Measurements from ENCODE around the gene RXRA.

The RXRA gene

DNA sequence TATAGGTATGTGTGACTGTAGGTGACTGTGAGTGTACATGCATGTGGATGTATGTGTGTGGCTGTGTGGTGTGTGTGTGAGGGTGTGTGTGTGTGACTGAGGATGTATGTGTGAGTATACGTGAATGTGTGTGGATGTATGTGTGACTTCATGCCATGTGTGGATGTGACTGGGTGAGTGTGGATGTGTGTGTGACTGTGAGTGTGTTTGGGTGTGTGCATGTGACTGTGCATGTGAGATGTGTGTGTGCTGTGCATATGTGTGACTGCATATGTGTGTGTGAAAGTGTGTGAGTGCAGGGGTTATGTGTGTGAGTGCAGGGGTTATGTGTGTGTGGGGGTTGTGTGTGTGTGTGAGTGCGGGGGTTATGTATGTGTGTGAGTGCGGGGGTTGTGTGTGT is 42.3 kb downstream of the RXRA start:
- DNase-seq (ENCODE audit: low read depth), result no peak

DNA sequence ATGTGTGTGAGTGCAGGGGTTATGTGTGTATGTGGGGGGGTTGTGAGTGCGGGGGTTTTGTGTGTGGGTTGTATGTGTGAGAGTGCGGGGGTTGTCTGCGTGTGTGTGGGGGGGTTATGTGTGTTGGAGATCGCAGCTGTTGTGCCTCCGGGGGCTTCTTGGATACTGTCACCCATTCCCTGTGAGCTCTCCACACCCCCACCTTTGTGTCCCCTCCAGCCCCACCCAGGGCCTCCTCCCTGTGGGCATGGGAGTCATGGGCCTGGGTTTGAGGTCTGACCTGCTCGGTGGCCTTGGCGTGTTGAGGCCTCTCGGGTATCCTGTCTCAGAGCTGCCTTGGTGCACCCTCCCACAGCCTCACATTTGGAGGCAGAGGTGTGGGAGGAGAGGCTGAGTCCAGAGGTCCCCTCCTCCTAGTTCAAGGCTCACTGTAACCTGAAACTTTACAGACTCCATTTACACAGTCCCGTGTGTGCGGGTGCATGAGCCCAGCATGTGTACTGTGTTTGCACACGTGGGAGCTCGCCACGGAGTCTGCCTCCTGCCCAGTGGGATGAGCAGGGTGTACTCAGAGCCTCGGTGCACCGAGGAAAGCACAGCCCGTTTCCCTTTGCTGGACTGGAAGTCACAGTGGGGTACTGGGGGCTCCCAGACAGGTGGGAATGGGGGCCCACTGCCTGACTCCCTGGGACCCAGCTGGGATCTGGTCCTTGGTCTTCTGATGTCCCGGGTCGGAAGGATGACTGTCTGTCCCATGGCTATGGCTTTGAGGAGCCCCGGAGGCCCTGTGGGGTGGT is 43.4 kb downstream of the RXRA start:
- no peak for DNase-seq (ENCODE audit: low read depth)

DNA sequence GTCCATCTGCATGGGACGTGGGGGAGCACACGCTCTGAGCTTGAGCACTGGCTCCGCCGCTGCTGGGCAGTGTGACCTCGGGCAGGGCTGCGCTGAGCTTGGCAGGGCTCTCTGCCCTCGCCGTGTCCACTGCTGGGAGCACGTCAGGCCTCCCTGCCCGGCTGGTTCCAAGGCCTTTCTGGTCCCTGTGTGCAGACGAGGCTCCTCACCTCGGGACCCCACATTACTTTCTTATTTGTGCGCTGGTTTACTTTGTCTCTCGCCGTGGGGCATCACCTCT is 43.9 kb downstream of the RXRA start:
- DNase-seq (ENCODE audit: low read depth), result no peak

DNA sequence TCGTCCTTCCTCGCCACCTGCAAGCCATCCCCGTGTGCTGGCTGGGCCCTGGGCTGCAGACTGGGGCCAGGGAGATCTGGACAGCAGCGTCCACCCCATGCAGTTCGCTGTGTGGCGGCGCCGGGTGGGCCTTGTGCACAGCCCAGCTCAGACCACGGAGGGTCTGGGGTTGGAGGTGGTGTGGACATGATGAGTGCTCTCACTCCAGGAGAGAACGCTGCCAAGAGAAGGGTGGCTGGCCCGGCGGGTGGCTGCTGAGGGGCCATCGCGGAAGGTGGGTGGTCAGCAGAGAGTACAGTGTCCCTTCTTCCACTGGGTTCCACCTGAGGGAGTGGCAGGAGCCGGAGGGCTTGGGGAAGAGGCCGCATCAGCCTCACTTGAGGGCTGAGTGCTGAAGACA is 44.4 kb downstream of the RXRA start:
- no peak for DNase-seq (ENCODE audit: low read depth)

DNA sequence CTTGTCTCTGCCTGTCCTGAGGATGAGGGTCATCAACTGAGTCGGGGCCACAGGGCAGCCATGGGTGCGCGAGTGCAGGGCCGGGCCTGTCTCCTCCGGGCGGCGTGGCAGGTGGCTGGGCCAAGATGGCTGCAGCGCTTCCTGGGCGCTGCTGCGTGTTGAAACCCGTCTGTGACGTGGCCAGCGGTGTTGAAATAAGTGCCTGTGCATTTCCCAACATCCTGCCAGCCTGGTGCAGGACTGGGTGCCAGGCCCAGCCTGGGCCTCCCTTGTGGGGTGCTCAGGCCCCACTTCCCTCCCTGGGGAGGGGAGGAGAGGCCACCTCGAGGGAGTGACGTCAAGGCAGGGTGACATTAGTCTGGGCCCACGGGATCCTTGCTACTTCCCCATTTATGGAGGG is 45.5 kb downstream of the RXRA start:
- no peak for DNase-seq (ENCODE audit: low read depth)

DNA sequence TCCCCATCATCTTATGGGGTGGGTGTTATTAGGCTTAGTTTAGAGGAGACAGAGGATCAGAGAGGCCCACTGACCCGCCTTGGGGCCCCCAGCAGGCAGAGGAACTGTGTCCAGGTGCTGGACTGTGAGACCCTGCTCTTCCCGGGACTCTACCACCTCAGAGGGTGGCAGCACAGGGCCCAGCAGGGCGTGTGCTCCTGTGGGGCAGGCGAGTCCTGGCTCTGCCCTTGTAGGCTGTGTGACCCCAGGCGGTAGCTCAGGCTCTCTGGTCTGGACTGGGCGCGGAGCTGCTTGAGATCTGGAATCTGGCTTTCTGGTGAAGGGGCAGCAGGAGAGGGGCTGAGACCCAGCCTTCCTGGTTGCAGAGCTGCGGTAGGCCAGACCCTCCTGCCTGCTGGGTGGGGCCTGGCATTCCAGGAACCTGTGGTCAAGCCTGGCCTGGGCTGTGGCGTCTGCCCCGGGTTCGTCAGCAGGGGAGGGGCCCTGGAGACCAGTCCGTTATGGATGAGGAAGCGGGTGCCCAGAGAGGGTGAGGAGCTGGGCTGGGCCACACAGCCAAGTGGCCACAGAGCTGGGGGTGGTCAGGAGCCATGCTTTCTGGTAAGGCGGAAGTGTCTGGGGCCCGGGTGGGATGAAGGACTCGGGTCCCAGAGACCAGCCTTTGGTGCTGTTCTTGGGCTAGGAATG is 46.5 kb downstream of the RXRA start:
- no peak for DNase-seq (ENCODE audit: low read depth)

DNA sequence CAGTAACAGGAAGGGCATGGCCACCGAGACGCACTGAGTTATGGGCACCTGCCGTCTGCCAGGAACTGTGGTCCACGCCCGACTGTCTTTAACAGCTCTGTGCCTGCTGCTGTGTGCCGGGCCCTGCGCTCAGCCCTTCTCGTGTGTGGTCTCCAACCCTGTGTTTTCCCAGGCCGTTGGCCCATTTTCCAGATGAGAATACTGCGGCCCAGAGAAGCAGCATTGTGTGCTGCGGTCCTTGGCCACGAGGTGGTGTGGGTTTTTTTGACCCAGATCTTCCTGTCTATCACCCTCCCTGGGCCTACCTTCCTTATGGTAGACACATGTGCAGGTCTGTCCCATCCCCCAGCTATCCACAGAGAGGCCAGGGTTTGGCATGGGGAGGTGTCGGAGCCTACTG is 47.0 kb downstream of the RXRA start:
- no peak for DNase-seq (ENCODE audit: low read depth)

DNA sequence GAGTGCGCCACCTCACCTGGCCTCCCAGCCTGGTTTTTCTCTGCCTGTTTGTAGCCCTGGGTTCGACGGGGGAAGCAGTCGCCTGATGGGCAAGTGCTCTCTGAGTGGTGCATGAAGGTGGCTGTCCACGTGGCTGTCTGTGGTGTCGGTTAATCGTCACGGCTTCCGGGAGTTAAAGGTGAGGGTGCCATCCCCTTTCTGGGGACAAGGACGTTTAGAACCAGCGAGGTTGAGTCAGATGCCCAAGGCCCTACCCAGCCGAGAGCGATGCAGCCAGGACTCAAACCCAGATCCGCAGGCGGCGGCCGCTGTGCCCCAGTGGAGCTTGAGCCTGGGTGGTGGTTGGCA is 47.7 kb downstream of the RXRA start:
- DNase-seq (ENCODE audit: low read depth), result no peak

DNA sequence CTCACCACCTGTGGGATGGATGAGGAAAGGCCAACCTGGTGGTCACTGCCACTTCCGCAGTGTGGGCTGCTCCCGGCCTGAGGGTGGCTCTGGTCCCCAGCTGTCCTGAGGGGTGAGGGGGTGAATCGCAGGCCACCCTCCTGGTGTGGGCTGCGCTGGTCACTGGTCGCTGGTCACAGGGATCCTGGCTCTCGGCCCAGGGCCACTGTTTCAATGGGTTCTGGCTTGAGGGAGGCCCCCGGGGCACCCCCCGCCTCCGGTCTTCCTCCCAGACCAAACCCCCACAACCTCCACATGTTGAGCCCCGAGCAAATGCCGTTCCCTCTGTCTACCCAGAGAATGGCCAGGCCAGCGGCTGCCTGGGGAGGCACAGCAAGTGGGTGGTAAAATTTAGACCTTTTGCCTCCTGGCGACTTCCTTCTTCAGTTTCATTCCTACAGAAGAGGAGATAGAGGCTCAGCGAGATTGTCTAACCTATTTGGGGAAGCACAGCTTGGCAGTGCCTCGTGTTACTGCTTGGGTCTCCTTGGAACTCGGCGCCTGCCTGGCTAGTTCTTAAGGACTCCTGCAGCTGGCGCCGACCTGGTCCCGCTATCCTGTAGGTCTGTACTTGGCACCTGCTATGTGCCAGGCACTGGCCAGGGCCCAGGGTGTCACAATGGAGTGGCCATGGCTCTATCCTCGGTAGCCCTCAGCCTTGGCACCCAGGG is 48.2 kb downstream of the RXRA start:
- DNase-seq (ENCODE audit: low read depth), result no peak

DNA sequence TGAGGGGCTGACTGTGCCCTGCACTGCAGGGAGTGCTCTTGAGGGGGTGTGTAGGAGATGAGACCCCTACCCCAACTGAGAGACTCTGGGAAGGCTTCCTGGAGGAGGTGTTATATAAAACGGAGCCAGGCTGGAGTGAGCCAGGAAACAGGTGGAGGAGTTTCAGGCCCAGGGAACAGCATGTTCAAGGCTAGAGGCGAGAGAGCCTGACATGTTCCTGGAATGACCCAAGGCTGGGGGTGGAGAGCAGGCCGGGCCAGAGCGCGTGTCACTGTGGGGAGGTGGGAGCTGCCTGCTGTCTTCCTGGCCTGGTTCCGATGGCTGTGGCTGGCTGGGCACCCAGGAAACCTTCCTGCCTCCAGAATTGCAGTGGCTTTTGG is 48.7 kb downstream of the RXRA start:
- peak; percentile 26 for DNase-seq (ENCODE audit: low read depth)

DNA sequence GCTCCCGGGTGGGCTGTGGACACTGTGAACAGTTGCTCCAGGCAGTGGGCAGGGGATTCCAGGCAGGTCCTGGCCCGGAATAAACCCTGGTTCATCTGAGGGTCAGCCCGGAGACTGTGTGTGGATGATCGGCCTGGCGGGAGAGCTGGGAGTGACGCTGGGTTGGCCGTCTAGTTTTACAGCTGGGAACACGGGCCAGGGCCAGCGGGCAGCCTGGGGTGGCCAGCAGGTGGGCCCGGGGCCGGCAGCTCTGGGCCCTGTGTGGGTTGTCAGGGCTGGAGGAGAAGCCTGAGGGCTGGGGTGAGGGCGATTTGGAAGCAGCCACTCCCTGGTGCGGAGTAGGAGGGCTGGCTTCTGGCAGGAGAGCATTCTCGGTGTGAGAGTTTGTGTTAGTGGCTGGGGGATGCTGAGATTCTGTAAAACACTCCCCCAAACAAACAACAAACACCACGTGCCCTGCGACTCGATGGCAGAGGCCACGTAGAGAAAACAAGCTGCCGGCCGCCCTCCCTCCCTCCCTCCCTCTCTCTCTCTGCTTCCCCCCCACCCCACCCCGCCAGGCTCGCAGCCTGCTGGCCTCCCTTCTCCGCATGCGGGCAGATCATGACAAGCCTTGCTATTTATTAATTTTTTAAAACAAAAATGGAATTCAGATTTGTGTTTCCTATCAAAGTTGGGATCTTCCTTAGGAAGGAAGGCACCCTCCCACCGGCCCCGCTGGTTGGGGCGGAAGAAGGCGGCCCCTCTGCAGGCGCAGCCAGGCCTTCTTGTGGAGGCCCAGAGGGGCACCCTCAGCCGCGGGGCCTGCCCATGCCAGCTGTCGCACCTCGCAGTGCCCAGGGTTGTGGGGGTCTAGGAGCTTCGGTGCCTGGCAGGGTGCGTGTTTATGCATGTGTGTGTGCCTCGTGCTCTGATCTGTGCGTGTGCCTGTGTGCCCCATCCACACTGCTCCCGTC is 49.5 kb downstream of the RXRA start:
- DNase-seq (ENCODE audit: low read depth), result peak; percentile 63

DNA sequence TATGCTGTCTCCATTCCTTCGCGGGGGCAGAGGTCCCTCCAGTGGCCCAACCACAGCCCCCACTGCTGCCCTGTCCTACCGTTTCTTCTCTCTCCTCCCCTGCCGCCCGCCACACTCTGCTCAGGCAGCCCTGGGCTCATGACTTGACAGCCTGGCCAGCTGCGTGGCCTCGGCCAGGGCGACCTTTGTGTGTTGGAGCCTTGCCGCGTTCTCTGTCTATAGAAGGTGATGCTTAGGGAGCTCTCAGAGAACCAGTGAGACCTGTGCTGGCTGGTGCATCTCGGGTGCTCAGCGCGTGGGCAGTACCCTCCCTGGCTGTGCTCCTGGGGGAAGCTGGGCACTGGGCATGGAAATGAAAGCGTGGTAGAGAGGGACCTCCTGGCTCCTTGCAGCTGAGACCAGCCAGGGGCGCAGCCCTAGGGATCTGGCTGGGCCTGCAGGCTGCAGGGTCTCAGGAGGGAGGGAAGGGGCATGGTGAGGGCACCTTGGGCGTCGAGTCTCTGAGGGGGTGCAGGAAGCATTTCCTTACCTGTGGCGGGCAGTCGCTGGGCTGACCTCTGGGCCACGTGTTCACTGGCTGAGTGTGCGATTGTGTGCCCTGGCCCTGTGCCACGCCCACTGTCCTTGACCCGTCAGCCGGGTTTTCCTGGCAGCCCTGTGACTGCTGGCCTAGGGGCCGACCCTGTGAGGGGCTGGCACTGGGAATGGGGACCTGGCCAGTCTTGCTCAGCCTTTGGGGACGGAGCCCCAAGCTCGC is 50.3 kb downstream of the RXRA start:
- DNase-seq (ENCODE audit: low read depth), result no peak

DNA sequence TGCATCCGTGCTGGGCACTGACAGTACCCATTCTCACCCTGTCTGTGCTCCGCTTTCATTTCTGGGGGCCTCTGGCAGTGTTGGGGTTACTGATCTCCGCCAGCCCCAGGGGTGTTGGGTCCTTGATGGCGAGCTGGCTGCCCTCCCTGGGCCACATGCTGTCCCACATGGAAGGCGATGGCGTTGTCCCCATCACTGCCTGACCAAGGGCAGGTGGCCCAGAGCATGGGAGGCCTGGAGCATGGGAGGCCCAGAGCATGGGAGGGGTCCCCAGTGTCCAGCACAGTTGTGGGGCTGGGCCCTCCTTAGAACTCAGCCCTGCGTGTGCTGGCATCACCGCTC is 50.9 kb downstream of the RXRA start:
- no peak for DNase-seq (ENCODE audit: low read depth)

DNA sequence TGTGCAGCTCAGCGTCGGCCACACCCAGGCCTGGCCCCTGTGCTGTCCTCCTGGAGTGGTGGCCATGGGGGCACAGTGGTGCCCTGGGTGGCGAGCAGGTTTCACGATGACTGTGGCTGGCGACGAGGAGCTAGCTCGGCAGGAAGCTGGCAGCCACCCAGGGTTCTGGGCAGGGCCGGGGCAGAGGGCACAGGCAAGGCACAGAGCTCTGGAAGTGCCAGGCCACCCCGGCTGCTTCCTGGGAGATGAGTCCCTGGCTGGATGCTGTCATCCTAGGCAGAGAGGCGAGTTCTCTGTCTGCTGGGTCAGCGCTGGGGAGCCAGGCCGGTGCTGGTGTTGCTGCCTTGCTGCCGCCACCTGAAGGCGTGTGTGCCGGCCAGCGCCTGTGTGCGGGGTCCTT is 51.7 kb downstream of the RXRA start:
- DNase-seq (ENCODE audit: low read depth), result no peak

DNA sequence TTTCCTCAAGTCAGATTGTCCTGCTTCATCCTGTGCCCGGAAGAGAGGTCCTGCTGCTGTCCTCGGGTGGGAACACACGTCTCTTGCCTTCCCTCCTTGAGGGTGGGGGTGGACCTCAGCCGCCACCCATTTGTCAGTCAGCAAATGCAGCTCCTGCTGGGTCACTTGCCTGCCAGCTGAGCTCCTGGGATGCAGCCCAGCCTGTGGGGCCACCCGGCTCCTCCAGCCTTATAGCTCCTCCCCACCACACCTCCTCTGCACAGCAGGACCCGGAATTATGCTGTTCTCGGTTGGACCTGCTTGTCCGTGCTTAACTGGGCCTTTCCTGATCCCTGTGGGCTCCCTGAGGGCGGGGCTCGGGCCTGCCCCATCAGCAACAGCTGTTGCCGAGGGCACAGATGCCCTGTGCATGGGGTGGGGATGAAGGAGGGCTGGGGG is 52.7 kb downstream of the RXRA start:
- DNase-seq (ENCODE audit: low read depth), result peak; percentile 36

DNA sequence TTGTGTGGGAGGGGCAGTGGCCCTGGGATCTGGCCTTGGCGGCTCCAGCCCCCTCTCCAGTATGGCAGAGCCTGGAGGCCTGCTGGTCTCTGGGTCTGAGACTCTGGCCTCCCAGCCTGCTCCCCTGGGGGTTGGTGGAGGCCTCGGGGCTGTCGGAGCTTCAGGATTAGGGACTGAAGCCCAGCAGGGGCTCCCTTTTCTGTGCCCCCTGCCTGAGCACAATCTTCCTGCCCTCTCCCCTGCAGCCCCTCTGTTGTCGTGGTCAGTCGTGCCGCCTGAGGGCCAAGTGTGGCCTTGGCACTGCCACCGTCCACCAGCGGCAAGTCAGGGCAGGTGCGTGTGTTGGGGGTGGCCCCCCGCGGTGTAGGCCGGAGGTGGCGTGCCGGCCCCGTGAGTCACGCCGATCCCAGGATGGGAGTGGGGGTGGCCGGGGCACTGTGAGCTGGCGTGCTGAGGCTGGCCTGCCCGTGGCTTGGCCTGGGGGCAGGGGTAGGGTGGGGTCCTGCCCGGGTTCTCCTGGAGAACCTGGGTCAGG is 53.6 kb downstream of the RXRA start:
- peak; percentile 21 for DNase-seq (ENCODE audit: low read depth)

DNA sequence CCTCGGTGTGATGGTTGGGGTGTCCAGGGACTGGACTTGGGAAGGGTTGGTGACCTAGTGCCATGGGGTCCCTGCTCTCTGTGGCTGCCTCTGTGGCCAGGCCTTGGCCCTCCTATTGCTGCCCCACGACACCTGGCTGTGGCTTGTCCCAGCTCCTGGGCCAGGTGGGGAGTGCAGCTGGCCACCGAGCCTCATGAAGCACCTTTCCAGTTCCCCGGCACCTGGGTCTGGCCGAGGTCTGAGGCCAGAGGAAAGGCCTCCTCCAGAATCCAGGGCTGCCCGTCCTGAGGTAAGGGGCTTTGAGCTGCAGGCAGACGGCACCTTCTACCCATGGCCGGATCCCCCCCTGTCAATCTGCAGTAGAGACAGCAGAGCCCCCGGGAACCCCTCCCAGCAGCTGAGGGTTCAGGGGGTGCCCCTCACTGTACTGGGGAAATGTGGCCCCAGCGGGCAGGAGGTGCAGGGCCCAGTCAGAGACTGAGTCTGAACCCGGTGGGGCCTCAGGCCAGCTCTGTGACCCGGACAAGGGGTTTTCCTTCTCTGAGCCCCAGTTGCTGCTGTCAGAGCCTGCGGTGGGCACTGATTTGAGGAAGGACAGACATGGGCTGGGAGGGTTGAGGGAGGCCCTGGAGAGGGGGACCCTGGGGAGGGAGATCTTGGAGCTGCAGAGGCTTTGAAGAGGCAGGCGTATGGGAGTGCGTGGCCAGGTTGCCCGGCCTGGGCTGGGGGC is 54.5 kb downstream of the RXRA start:
- DNase-seq (ENCODE audit: low read depth), result no peak

DNA sequence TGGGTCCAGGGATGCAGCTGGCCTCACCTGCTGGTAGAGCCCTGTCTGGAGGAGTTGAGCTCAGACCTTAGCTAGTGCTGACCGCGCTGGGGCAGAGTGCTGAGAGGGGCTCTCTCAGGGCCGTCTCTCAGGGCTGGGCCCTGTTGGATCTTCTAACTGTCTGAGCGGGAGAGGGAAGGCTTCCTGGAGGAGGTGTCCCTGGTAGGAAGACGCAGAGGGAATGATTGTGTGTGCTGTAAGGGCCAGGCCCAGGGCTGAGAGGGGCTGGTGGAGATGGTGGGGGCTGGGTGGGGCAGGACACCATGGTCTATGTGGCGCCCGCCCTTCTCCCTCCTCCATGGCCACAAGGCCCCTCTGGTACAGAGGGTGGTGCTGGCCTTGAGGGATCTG is 55.0 kb downstream of the RXRA start:
- no peak for DNase-seq (ENCODE audit: low read depth)

DNA sequence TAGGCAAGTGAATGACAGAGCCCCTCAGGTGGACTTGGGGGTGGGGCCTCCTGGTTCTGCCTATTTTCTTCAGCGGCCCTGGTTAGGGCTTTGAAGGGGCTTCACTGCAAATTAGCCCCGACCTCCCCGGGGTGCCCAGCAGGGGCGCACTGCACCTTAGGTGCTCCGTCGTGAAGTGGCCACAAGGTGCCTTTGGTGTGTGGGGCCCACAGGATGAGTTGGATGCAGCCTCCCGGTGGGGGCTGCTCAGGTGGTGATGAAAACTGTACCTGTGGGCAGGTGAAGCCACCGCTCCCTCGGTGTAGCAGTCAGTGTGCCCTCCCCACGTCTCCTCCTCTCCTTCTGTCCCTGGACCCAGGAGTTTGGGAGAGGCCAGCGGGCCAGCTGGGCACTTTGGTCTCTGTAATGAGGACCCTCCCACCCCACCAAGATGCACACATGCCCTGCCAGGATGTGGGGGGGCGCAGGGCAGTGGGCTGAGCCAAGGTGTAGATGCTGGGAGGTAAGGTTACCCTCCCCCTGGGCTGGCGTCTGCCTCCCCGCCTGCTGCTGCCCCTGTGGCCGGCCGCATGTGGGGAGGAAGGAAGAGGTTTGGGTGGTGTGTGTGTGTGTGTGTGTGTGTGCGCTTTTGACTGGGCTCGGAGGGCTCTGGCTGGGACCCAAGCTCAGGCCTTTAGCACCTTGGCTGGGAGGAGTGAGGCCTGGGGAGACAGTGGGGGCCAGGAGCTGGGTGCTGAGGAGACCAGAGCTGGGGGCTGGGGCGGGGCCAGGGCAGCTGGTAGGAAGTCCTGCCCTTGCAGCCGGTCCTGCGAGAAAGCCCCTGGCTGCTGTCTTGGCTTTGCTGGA is 55.6 kb downstream of the RXRA start:
- DNase-seq (ENCODE audit: low read depth), result no peak

DNA sequence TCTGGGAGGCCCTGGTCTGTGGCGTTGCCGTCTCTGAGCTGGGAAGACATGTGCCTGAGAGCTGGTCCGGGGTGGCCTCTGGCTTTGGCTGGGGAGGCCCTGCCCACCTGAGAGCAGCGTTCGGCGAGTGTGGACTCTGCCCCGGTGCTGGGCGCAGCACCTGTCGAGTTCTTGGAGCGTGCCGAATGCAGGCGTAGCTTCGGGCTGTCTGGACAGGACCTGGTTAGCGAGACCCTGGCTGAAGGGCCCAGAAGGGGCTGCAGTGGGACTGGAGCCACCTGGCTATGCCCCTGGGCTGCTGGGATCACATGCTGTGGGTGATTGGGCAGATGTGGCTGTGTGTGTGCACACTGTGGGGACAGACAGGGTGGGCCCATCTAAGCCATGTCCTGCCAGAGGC is 56.5 kb downstream of the RXRA start:
- no peak for DNase-seq (ENCODE audit: low read depth)
